ENCODE measurements around the gene ZNF682. TPM values are rescaled to one million over a fixed set of nuclear protein-coding genes. Genes with fewer than 3 reads are reported as not detected.
"Not testable (repeated sequence)": the region's sequence is repeated elsewhere in the genome, so short reads cannot be mapped to it uniquely, and the experiment has no call there.

Gene ZNF682
- polyA plus RNA-seq, 1 donor from 2014 or later = 3.7 TPM

DNA sequence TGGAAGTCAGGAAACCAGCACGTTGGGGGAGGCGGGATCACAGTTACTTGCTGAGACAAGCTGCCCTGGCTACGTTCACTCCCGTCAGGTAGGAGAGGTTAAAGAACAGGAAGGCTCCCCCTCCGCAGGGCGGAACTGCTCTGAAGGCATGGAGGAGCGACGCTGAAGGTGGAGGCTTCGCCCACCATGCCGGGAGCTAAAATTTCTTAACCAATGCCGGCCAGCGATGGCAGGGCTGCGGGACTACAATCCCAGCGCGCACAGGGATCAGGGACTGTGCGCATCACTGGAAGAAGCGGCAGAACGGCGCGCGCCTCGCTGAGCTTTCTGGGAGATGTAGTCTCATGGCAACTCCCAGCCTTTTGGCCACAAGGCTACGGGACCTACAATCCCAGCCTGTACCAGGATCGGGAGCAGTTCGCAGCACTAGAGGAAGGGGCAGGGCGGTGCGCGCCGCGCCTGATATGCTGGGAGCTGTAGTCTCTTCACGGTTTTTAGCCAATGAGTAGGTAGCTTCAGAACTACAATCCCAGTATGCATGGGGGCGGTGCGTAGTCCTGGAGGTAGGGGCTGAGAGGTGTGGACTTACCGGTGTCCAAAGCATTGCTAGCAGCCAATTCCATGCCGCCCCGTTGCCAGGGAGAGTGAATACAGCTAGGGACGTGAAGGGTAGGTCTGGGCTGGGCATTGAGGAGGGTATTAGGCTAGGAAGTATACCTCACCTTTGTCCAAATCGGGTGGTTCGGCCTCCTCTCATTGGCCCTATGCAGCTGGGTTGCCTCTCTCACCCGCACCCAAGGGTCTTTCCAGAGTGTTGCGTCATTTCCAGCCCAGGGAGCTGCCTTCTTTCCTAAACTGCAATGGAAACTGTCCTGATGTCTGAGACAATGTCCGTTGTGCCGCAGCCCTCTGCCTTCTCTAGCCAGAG, 12.8 kb upstream of the ZNF682 start:
- H3K27ac Mint-ChIP-seq = peak overlapping the region in 2 of 3 donors; percentile 86 to 89
- H3K27me3 Mint-ChIP-seq = no peaks in the 10 kb centered on the region
- peaks cover 0 to 4% (median 0%) of the 10 kb centered on the region in 3 donors for H3K9me3 Mint-ChIP-seq
- peaks cover 2% of the 10 kb centered on the region for H3K36me3 Mint-ChIP-seq
- peak overlapping the region; percentile 94 to 99 (median 98) for H3K4me3 Mint-ChIP-seq
- peaks cover 8 to 11% (median 11%) of the 10 kb centered on the region in 3 donors for H3K4me1 Mint-ChIP-seq

DNA sequence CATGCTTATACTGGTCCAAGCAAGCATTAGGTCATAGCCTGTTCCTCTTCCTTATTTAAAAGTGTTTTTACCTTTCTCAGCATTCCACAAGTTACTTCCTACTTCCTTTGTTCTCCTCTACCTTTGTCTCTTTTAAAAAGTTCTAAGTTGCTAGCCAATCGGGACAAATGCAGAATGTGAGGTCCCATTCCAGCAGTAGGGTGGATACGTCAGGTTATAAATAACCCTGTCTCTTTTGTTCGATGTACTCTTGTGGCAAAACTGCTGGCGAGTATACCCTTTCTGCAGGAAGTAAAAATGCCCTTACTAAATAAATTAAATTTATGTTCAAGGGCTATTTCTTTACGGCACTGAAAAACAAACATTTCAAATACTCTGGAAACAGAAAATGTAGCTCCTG, 6.4 kb upstream of the ZNF682 start:
- not testable (repeated sequence) for H3K9me3 Mint-ChIP-seq, H3K4me3 Mint-ChIP-seq, H3K27ac Mint-ChIP-seq, H3K36me3 Mint-ChIP-seq, H3K4me1 Mint-ChIP-seq, H3K27me3 Mint-ChIP-seq

DNA sequence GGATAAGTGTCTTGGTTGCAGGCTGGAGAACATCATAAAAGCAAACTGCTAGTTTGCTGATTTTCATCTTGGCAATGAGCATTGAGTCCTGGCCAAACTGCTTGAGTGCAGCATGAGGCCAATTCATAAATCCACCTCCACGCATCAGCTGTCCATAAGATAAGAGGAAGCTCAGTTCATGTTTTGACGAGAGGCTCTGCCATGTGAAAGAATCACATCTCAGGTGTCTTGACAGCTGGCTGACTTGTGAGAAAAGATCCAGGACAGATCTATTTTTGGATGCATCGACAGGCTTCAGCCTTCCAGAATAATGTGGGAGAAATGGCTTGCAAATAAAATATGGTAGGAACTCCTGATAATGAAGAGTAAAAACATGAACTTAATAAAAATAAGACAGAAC, 5.4 kb upstream of the ZNF682 start:
- peaks cover 2% of the 10 kb centered on the region for H3K36me3 Mint-ChIP-seq
- no peak overlapping the region for H3K27ac Mint-ChIP-seq
- H3K4me3 Mint-ChIP-seq = peak overlapping the region in 1 of 4 donors; percentile 18
- H3K4me1 Mint-ChIP-seq = no peaks in the 10 kb centered on the region
- H3K27me3 Mint-ChIP-seq = no peaks in the 10 kb centered on the region
- H3K9me3 Mint-ChIP-seq = peaks cover 0 to 2% (median 0%) of the 10 kb centered on the region in 3 donors

DNA sequence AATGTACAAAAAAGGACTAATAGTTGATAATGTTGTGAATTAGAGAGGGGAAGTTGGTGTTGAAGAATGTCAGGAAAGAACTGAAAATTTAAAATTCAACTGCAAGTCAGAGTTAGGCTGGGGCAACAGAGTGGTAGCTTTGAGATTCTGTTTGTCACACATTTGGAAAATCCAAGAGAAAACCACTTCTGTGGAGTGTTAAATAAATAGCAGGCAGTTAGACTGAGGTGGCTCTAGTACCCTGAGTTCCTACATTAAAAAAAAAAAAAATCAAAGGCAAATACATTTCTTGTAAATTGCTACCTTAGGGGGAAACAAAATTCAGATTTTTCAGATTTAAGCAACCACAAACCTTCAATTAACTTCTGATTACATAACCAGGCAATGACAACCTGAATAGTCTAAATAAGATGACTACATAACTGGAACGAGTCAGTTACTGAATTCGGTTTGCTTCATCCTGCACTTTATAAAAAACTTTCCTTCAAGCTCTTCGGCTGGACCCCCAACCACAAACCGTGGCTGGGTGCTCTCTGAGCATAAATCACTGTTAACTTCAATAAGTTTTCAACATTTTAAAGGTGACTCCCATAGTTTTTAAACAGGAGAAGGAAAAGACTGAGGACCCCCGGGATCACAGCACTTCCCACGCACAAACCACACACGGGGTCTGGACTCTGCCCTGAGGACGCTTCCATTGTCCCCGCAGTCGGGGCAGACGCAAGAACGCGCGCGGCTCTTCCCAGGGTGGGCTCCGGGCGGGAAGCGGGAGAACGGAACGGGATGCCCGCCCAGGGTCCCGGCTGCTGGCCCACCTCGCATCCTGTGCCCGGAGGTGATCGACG, 725 bp downstream of the ZNF682 start:
- H3K36me3 Mint-ChIP-seq = peaks cover 5% of the 10 kb centered on the region
- H3K9me3 Mint-ChIP-seq = no peaks in the 10 kb centered on the region
- peak overlapping the region; percentile 89 to 99 (median 97) for H3K4me3 Mint-ChIP-seq
- H3K4me1 Mint-ChIP-seq = peaks cover 11 to 12% (median 12%) of the 10 kb centered on the region in 3 donors
- H3K27me3 Mint-ChIP-seq = no peaks in the 10 kb centered on the region
- peak overlapping the region; percentile 58 to 92 (median 68) for H3K27ac Mint-ChIP-seq

DNA sequence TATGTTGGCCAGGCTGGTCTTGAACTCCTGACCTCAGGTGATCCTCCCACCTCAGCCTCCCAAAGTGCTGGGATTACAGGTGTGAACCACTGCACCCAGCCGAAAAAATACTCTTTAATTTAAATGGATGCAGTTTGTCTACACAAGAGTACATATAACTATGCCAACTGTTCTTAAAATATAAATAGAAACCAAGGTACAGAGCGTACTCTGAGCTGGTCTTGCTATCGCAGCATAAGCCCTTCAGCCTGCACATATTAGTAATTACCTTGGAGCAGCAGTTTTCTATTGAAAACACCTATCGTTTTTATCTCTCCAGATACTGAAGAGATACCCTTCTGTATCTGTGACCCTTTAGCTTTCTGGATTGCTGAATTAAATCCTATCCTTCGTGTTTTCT, 3.4 kb downstream of the ZNF682 start:
- peaks cover 16% of the 10 kb centered on the region for H3K36me3 Mint-ChIP-seq
- peak overlapping the region in 1 of 4 donors; percentile 33 for H3K4me3 Mint-ChIP-seq
- H3K27me3 Mint-ChIP-seq = no peaks in the 10 kb centered on the region
- no peak overlapping the region for H3K27ac Mint-ChIP-seq
- H3K4me1 Mint-ChIP-seq = peaks cover 12 to 15% (median 13%) of the 10 kb centered on the region in 3 donors
- no peaks in the 10 kb centered on the region for H3K9me3 Mint-ChIP-seq

DNA sequence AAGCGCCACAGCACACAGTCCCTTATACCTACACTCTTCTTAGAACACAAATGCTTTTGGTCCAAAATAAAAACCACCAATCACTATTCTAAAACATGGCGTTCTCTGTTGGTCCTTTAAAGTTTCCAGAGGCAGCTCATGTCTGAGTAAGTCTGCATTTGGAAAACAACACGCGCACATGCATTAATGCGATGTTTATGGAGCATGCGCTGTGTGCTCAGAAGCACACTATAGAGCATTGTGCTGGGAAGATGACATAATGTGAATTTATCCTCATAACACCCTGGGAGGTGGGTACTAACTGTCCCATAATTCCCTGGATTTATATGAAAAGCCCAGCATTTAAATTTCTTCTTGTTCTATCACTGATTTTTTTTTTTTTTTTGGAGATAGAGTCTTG, 10.7 kb downstream of the ZNF682 start:
- Mint-ChIP-seq H3K27me3 (no peaks in the 10 kb centered on the region), H3K36me3 (peaks cover 21% of the 10 kb centered on the region), H3K27ac (peak overlapping the region in 1 of 3 donors; percentile 27), H3K9me3 (peaks cover 0 to 2% (median 0%) of the 10 kb centered on the region in 3 donors), H3K4me3 (no peak overlapping the region), H3K4me1 (peaks cover 0 to 5% (median 1%) of the 10 kb centered on the region in 3 donors)

DNA sequence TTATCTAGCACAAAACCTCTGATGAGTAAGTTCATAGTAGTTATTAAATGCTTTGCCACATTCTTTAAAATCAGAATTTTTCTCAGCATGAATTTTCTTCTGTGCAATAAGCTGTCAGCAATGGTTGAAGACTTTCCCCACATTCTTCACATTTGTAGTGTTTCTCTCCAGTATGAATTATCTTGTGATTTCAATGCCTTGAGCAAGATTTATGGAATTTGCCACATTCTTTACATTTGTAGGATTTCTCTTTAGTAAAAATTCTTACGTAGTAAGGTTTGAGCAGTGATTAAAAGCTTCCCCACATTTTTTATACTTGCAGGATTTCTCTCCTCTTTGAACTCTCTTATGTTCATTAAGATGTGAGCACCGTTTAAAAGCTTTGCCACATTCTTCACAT, 33.6 kb downstream of the ZNF682 start:
- Mint-ChIP-seq H3K4me1 (peaks cover 0 to 2% (median 0%) of the 10 kb centered on the region in 3 donors), H3K27ac (no peak overlapping the region), H3K27me3 (no peaks in the 10 kb centered on the region), H3K36me3 (peaks cover 21% of the 10 kb centered on the region), H3K9me3 (peaks cover 18 to 42% (median 28%) of the 10 kb centered on the region in 3 donors), H3K4me3 (no peak overlapping the region)

DNA sequence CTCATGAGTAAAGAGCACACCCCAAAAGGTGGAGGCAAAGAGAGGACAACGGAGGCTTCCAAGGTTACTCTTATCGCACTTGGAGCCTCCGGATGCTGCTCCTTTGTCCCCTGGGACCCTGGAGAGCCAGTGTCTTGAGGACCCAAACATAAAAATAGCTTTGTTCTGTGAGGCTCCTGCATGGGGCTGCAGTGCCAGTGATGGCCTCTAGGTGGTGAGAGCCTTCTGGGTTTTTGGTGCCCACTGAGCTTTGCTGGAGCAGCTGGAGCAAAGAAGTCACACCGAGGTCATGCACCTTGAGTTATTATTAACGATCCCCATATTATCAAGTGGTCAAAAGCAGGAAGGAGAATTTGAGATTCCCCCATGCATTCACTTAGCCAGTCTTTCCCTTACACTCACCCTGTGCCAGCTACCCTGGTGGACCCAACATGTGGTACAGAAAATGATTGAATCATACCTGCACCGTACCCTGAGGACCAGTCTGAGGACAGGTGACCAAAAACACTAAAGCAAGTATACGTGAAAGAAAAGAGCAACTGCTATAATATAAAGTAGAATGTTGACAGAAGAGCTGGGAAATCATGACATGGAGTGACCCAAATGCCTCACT, 41.5 kb downstream of the ZNF682 start:
- no peak overlapping the region for H3K4me3 Mint-ChIP-seq
- no peak overlapping the region for H3K27ac Mint-ChIP-seq
- H3K36me3 Mint-ChIP-seq = peaks cover 2% of the 10 kb centered on the region
- H3K4me1 Mint-ChIP-seq = no peaks in the 10 kb centered on the region
- peaks cover 6 to 25% (median 6%) of the 10 kb centered on the region in 3 donors for H3K9me3 Mint-ChIP-seq
- H3K27me3 Mint-ChIP-seq = no peaks in the 10 kb centered on the region

DNA sequence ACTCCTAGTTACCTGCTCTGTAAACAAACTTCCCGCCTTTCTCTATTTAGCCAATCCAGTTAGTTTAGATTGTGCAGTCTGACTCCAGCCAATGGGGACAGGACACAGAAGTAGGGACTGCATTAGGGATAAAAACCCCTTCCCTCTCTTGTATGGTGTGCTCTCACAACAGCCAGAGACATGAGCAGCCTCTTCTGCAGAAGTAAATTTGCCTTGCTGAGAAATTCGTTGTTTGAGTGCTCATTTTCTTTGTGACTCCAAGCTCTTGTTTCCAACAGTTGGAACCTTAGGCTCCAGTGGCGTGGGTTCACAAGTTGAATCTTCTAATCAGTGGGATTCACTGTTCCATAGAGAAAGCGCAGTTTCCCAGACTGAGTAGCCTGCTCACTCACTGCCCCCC, 72.4 kb downstream of the ZNF682 start:
- H3K27me3 Mint-ChIP-seq = no peaks in the 10 kb centered on the region
- no peak overlapping the region for H3K27ac Mint-ChIP-seq
- peaks cover 17 to 37% (median 26%) of the 10 kb centered on the region in 3 donors for H3K9me3 Mint-ChIP-seq
- no peak overlapping the region for H3K4me3 Mint-ChIP-seq
- H3K4me1 Mint-ChIP-seq = no peaks in the 10 kb centered on the region
- H3K36me3 Mint-ChIP-seq = peaks cover 1% of the 10 kb centered on the region

DNA sequence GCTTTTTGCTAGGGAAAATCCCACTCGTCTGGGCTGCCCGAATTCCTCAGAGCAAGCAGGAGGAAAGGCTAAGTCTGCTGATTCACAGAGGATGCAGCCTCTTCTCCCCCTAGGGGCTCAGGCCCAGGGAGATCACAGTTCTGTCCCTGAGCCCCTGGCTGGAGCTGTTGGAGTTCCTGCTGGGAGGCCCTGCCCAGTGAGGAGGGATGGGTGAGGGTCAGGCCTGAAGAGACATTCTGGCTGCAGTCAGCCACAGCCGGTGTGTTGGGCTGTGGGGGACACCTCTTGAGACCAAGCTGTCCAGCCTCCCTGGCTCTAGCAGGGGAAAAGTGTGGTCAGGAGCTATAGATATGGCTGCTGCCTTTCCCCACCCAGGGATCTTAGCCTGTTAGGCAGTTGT, 73.2 kb downstream of the ZNF682 start:
- H3K36me3 Mint-ChIP-seq, H3K4me1 Mint-ChIP-seq, H3K4me3 Mint-ChIP-seq, H3K27me3 Mint-ChIP-seq, H3K27ac Mint-ChIP-seq: not testable (repeated sequence)
- H3K9me3 Mint-ChIP-seq = peaks cover 16 to 36% (median 26%) of the 10 kb centered on the region in 3 donors

DNA sequence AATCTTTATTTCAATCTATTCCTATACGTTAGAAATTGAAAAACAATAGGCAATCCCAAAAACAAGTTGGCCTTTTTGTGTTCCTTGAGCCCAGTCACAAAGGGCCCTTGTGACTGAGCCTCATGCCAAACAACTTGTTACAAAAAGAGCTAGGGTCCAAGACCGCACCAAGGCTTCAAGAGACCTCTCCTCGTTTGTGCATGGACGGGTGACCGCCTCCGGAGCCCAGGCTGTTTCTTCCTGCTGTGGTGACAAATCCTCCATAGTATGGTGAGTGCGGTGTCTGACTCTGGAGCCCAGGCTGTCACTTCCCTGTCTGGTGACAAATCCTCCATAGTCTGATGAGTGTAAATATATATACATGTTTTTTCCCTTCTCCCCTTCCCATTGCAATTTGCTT, 74.9 kb downstream of the ZNF682 start:
- H3K36me3 Mint-ChIP-seq = no peaks in the 10 kb centered on the region
- H3K9me3 Mint-ChIP-seq = peaks cover 16 to 33% (median 22%) of the 10 kb centered on the region in 3 donors
- no peaks in the 10 kb centered on the region for H3K4me1 Mint-ChIP-seq
- H3K4me3 Mint-ChIP-seq = no peak overlapping the region
- H3K27me3 Mint-ChIP-seq = no peaks in the 10 kb centered on the region
- H3K27ac Mint-ChIP-seq = no peak overlapping the region

DNA sequence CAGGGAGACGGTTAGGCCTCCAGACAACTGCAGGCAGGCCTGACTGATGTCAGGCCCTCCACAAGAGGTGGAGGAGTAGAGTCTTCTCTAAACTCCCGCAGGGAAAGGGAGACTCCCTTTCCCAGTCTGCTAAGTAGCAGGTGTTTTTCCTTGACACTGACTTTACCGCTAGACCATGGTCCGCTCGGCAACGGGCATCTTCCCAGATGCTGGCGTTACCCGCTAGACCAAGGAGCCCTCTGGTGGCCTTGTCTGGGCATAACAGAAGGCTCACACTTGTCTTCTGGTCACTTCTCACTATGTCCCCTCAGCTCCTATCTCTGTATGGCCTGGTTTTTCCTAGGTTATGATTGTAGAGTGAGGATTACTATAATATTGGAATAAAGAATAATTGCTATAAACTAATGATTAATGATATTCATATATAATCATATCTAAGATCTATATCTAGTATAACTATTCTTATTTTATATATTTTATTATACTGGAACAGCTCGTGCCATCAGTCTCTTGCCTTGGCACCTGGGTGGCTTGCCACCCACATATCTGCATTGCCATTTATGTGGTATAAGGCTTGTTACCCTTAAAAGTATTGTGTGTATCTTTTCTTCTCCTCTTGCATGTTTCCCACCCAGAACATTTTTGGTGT, 80.0 kb downstream of the ZNF682 start:
- not testable (repeated sequence) for H3K27ac Mint-ChIP-seq, H3K27me3 Mint-ChIP-seq, H3K4me1 Mint-ChIP-seq, H3K36me3 Mint-ChIP-seq, H3K9me3 Mint-ChIP-seq
- peak overlapping the region in 2 of 4 donors; percentile 65 to 82 for H3K4me3 Mint-ChIP-seq

DNA sequence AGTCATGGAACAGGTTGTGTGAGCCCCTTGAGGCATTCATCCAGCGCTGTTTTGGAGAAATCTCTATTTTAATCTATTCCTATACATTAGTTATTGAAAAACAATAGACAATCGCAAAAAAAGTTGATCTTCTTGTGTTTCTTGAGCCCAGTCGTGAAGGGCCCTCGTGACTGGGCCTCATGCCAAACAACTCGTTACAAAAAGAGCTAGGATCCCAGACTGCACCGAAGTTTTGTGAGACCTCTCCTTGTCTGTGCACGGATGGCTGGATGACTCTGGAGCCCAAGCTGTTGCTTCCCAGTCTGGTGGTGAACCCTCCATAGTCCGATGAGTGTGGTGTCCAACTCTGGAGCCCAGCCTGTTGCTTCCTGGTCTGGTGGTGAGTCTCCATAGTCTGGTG, 81.5 kb downstream of the ZNF682 start:
- not testable (repeated sequence) for H3K9me3 Mint-ChIP-seq, H3K27ac Mint-ChIP-seq, H3K27me3 Mint-ChIP-seq, H3K4me1 Mint-ChIP-seq, H3K4me3 Mint-ChIP-seq, H3K36me3 Mint-ChIP-seq

DNA sequence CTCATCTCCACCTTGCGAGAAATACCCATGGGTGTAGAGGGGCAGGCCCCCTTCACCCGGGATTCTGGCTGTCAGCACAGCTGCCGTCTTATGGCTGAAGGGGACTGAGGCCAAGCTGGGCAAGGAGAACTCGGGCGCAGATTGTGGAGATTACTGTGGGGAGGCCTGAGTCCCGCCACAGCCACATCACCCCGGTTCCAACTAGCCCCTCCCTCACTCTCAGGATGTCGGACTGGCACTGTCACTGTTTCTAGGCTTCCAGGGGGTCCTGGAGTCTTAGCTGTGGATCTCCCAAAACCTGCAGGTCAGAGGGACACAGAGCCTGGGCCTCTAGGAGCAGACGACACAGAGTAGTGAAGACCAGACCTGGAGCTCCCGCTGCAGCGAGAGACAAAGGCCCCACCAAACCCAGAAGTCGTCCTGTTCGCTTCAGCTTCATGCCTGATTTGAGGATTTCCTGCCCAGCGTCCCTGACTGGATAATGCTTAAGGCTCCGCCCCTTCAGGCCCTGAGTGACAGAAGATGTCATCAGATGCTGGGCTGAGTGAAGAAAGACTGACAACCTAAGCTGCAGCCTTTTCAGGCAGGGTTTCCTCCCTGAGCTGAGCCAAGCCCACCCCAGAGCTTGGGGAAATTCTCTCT, 82.8 kb downstream of the ZNF682 start:
- Mint-ChIP-seq H3K36me3 (peaks cover 2% of the 10 kb centered on the region), H3K4me1 (peaks cover 0 to 5% (median 4%) of the 10 kb centered on the region in 3 donors), H3K27ac (no peak overlapping the region), H3K27me3 (no peaks in the 10 kb centered on the region), H3K9me3 (no peaks in the 10 kb centered on the region), H3K4me3 (no peak overlapping the region)

All from IgD-negative memory B cell (primary cell).